Measurements from ENCODE around the gene EML1.

Gene EML1

DNA sequence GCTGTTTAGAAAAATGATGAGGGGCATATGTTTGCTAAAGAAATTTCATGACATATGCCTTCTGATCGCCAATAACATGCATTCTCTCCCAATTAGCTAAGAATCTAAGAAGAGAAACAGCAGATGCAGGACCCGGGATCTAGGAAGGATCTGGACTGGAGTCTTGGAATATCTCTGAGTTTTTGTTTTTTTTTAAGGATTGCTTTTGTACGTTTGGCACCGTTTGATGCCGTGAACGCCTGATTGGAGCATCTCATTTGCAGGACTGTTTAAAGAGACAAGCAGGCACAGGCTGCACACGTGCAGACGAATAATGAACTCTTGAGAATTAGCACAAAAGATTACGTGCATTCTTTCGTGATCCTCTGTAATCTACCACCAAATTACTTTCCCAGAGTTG is 13.6 kb downstream of the EML1 start:
- DNase-seq, result no peak

DNA sequence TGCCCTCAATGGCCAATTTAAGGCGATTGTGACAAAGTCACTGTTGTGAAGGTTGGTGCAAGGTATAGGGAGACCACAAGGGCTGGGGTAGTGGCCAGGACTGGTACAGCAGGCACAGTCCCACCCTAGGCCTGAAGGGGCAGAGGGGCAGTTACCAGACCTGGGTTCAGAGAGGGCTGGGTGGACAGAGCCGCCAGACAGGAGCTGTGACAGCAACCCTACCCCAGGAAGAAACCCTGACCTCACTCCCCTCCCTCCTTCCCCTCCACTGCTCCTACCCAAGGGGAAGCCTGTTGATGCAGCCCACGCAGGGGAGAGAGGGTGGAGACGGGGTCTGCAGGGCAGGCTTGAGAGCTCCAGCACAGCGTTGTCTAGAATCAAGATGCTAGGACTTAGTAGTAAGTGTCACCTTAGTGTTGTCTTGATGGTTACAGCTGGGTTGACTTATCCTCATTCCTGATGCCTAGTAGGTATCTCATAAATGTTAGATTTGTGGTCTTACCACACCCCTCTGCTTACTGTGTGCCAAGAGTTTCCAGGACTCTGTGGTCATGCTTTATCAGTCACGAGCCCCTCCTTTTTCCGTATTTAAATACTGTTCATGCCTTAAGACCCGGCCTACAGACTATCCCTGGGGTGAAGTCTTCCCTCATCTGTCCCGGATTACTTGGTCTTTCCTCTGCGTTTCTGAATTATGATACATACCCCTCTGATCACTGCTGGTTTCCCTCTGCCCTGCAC is 14.4 kb downstream of the EML1 start:
- no peak for DNase-seq

DNA sequence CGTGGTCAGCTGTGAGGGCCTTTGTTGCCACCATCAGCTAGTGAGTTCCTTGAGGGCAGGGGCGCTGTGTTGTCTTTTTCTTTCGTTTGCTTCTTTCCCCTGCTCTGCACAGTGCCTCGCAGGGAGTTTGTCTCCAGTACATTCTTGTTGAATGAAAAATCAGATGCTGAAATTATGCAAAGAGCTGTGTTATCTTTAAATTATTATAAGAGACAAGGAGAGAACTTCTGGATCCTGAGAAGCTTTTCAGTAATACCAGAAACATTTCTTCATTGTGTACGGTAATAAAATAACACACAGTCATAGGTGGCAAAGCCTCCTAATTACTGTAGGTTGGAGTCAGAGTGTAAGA is 14.9 kb downstream of the EML1 start:
- DNase-seq, result no peak

DNA sequence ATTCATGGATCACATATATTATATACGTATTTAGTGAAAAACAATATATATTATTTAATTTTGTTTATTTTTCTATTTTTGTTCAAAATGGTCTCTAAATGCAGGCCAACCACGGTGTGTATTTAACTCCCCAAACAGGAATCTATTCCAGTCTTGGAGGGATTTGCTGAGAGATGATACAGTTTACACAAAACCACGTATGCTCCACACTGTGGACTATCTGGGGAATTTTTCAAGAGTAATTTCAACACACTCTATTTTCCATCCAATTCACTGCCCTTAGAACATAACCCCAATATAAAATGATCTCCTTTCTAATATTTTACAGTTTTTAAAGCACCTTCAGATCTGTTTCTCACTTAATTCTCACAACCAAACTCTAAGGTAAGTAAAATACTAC is 15.3 kb downstream of the EML1 start:
- DNase-seq, result no peak

DNA sequence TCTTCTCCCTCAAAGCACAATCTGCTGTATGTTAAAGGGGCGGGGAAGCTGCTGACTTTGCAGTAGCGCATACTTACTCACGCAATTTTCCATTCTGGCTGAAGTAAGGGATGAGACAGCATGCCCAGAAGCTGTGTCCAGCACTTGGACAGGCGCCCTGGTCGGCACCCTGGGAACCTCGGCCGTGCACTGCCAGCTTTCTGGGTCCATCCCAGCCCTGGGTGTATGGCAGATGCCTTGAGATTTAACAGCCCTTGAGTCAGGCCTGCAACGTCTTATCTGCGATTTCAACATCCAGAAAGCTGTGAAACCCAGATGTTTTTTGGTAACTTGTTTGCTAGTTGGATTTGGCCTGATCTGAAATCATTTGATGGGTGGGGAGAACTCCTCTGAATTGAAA is 16.1 kb downstream of the EML1 start:
- no peak for DNase-seq

DNA sequence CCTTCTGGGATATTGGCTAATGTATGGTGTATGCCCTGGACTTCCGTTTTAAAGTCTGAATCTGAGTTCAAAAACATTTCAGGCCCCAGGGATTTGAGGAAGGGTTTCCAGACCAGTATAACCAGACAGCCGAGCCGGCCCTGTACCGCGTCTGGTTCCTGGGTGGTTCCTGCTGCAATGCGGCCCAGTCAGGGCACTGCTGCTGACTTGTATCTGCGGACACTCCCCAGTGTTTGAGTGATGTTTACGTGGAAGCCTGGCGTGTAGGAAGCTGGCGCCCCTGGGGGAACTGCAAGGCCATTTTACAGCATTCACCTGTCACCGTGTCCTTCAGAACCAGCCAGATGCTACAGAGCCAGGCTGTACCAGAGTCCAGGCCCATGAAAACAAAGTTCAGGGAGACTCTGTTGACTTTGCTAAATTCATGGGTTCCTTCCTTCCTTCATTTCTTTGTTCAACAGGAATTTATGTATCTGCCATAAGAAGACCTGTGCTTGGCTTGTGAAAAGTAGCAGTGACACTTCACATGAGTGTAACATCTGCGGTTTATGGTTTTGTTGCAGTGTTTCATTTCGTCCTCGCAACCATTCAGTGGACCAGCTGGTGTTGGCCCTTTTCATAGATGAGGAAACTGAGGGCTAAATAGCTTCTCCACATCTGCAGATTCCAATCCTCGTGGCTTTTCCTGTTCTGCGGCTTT is 16.8 kb downstream of the EML1 start:
- no peak for DNase-seq

DNA sequence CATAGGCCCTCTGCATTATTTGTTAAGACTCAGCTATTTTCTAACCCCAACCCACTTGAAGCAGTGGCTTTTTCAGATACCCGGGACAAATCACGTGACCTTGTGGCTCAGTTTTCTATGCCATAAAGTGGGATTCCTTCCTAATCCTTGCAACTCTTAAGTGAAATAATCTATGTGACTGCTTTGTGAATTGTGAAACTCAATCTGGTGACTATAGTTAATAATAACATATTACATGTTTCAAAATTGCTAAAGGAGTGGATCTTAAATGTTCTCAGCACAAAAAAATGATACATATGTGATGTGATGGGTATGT is 17.3 kb downstream of the EML1 start:
- DNase-seq, result no peak

DNA sequence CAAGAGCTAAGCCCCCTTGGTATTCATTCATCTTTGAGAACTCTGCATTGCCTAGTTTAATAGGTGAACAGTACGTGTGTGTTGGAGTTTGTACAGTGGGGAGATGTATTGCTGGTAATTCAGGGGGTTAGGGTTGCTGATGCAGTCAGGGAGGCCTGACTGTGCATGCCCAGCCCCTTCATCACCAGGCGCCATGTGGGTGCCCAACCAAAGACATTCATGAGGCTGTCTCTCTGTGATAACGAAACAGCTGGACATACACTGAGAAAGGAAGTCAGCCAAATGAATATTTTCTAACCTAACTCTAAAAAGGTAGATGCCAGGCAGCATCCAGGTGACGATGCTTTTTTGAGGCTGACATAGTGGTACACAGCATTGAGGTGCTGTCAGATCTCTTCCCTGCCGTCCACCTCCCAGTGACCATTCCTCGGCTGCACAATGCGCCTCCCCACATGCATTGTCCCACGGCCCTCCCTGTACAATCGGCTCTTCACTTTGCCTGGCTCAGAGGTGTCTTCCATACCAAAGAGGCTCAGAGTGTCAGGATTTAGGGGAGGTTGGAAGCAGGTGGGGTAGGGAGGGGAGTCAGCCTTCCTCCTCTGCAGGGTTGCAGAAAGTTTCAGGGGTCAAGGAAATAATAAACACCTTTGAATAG is 19.0 kb downstream of the EML1 start:
- DNase-seq, result no peak

DNA sequence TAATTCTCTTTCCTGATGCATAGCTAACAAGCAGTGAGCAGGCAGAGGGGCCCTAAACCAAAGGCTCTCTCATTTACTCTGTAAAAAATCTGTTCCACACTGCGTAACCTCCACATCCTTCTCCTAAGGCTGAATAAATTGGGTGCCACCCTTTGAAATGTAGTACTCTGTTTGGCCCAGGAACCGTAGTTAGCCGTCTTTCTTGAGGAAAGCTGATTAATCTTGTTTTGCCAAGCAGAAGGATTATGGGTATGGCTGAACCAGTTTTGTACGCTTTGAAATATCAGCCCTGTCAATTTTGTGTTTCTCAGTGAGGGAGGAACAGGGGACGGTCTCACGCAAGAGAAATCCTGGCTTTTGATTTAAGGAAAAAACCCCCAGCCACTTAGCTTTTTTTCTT is 19.7 kb downstream of the EML1 start:
- DNase-seq, result no peak

DNA sequence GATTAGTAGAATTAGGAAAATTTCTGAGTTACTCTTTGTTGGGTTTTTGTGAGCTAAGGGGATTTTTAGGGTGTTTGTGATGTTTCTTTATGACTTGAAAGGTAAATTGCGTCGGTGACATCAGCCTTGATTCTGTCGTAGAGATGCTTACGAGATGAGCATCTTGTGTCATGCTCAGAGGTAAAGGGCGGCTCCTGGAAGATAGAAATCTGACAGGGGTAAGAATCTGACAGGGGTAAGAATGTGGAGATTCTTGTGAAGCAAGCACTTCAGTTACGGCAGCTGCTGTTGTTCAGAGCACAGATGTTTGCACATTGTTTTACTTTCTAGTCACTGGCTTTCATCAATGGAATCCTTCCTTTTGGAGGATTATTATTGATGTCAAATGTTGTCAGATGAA is 22.5 kb downstream of the EML1 start:
- DNase-seq, result no peak

DNA sequence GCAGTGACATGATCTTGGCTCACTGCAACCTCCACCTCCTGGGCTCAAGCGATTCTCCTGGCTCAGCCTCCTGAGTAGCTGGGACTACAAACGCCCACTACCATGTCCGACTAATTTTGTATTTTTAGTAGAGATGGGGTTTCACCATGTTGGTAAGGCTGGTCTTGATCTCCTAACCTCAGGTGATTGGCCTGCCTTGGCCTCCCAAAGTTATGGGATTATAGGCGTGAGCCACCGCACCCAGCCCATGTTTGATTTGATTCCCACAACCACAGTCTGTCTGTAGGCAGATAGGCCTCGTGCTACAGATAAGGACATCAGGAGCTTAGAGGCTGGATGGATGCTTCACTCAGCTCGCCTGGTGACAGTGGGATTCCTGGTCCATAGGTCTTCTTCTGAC is 23.0 kb downstream of the EML1 start:
- DNase-seq, result no peak

DNA sequence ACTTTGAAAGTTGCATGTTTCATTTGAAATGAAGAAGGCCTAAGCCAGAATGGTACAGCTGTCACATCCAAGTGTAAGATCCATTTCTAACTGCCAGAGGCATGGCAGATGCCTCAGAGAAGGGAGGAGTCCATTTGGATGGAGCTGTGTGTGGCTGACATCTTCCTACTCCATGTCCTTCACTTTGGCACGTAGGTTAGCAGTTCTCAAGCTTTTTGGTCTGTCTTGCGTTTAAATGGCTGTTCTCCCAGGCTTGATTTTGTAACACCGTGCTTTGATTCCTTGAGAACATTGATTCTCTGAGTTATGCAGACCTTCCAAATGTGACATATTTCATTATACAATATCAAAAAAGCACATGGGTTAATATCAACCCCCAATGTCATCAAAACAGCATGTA is 23.4 kb downstream of the EML1 start:
- no peak for DNase-seq

DNA sequence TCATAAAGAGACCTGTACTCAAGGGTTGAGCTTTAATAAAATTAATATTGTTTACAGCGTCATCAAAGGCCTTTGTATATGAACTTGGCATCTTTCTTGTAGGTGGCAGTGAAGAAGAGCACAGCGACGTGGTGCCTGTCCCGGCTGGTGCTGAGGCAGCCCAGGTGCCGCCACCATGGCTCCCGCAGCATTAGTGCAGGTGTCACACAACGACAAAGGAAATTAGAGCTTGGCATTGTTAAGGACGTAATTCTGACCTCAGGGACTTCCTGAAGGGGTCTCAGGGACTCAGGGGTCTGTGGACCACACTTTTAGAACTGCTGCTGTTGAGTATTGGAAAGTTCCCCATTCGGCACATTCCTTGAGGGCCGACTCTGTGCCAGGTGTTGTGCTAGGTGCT is 24.1 kb downstream of the EML1 start:
- no peak for DNase-seq

DNA sequence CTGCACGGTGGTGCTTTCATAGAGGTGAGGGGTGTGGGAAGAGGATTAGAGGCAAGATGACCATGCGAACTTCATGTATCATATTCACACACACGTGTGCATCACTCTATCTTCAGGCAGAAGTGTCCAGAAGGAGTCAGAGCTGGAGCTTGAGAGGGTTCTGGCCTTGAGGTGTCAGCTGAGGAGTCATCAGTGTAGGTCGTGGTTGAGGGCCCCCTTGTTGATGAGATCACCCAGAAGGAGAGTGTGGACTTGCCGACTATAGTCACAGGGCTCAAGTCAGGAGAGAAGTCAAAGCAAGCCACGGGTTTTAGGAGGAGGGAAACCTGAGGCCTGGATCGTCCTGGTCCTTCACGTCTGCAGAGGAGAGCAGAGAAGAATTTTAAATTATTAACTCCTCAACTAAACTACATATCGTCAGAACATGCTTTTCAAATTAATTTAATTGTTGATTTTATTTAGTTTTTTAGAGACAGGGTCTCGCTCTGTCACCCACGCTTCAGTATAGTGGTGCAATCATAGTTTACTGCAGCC is 25.4 kb downstream of the EML1 start:
- DNase-seq, result peak; percentile 5

DNA sequence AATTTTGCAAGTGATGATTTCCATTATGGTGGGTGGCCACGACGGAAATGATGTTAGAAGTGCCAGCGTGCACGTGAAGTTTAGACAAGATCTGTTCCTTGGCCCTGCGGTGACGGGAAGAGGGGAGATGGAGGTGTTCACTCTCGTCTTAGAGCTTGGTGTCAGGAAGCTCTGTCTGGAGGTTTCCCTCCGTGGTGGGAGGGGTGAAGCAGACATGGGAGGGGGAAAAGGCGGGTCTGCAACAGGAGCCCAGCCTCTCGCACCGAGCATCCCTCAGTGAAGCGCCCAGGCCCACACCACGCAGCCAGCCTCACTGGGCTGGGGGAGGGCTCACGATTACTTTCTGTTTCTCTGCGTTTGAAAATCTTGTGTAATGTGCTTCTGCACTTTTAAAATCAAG is 26.3 kb downstream of the EML1 start:
- DNase-seq, result no peak

DNA sequence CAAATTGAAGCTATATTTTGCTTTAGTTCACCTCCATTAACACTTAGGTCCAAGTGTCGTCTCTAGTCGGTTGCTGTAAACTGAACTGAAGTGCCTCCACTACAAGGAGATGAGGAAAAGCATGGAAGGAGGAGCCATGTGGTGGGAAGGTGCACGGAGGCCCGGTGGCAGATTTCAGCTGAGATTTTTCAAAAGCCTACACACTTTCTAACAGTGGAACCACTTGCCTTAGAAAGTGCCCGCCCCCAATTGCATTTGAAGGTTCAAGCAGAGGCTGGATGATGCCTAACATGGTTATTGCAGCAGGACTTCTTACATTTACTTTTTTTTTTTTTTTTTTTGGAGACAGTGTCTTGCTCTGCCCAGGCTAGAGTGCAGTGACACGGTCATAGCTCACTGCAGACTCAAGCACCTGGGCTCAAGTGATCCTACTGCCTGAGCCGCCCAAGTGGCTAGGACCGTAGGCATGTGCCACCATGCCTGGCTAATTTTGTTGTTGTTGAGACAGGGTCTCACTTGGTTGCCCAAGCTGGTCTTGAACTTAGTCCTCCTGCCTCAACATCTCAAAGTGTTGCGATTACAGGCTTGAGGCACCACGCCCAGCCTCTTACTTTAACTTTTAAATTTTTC is 27.6 kb downstream of the EML1 start:
- no peak for DNase-seq

DNA sequence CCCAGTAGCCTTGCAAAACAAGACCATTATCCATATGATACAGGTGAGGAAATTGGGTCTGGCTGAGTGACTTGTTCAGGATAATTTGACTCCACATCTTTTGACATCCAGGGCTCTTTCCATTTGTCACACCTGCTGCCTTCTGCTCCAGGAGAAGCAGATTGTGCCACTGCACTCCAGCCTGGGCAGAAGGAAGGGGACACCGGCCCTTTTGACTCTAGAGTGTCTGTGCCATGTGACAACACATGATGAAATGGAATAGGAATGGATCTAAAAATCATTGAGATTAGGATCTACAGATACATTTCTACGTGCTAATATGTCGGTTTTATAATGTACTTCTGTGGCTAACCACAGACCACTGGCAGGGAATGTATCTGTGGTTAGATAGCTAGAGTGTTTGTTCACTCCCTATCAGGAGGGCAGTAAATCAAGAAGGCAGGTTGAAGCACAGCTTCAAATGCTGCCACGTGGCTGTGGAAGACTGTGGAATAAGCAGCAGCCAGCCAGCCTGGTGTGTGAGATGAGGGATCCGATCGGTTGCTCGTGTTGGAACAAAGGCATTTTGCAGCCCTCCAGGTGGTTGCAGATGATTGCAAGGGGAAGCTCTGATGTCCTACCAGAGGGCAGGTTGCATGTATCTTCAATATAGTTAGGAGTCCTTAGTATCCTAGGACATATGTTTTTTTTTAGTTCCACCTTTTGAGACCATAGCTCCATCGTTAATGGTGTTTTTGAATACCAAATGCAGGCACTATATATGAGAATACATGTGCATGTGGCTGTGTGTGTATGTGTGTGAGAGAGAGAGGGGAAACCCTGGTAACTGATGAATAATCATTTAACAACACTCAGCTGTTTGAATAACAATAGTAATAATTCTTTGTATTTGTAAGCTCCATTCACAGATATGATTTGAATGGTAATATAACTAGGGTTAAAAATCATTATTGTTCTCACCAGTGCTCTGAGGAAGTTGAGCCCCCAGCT is 28.6 kb downstream of the EML1 start:
- peak; percentile 84 for DNase-seq

DNA sequence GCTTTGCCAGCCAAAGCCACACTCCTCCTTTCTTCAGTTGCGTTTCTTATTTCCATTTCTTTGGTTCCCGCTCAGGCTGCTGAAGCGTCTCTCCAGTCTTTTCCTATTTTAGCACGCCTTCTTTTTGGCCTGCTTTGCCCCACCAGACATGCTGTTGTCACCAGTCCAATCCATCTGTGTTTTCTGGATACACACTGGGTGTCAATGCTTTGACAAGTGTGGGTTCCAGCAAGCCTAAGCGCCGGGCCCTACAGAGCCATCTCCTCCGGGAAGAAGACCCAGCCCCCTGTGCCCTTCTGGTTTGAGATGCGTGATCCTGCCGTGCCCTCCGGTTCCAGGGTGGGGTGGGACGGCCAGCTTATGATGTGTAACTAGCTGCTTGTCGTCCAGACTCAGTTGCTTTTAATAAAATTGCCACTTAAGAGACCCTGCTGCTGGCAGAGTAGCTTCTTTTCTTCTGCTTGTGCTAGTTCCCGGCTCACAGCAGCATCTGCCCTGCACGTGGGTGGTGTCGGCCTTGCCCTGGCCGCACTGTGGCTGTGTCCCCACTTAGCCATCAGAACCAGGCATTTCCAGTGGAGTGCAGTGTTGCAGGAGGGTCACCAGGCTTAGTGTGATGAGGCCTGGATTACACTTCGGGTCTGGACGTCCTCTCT is 29.7 kb downstream of the EML1 start:
- DNase-seq, result no peak

DNA sequence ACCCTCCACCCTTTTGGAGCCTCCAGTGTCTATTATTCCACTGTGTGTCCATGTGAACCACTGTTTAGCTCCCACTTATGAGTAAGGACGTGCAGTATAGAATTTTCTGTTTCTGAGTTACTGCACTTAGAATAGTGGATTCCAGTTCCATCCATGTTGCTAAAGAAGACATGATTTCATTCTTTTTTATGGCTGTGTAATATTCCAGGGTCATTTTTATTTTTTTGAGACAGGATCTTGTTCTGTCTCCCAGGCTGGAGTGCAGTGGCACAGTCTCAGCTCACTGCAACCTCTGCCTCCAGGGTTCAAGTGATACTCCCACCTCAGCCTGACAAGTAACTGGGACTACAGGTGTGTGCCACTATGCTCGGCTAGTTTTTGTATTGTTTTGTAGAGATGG is 31.6 kb downstream of the EML1 start:
- DNase-seq, result no peak

DNA sequence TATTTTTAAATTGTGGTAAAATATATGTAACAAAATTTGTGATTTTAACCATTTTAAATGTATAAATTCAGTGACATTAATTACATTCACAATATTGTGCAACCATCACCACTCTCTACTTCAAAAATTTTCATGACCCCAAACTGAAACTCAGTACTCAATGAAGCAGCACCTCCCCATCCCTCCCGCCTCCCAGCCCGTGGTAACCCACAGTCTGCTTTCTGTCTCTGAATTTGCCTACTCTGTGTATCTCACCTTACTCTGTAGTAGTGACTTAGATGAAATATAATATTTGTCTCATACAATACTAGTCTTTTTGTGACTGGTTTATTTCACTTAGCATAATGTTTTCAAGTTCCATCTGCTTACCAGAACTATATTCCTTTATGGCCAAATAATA is 36.2 kb downstream of the EML1 start:
- DNase-seq, result no peak

DNA sequence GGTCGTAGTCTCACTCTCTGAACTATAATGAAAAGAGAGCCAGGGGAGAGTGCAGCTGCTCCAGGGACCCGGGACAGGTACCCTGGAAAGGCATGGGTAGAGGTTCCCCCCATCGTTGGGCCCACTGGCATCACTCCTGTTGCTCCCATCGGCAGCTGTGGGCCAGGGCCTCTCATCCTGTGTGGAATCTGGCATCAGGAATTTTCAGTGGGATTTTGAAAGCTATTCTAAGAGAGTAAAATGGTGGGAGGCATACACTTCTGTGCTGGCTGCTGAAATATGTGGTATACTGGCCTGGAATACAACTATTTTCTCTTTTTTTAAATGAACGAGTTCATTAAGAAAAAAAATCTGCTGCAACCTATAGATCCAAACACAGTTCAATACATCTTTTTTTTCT is 38.1 kb downstream of the EML1 start:
- DNase-seq, result no peak

Data from kidney glomerular epithelial cell (primary cell).